BLaER1 treated with 17β-estradiol and CSF1 and Interleukin-3, amounts not matched to agents 10 nM and 100 nM (cell line): Measurements from ENCODE around the gene GBX1.

Experiments used
- H3K27ac ChIP-seq, 11 experiments: shearing (Covaris generic); formaldehyde crosslinking; 2 replicates each; pipeline ENCODE4 v1.8.1; 2022
- H3K27me3 ChIP-seq, 11 experiments: shearing (Covaris generic); formaldehyde crosslinking; 2 replicates each; pipeline ENCODE4 v1.8.1; 2022
- H3K36me3 ChIP-seq, 11 experiments: shearing (Covaris generic); formaldehyde crosslinking; 2 replicates each; pipeline ENCODE4 v1.8.1; 2022
- H3K4me1 ChIP-seq, 10 experiments: shearing (Covaris generic); formaldehyde crosslinking; 2 replicates each; pipeline ENCODE4 v1.8.1; 2022
- H3K4me2 ChIP-seq, 11 experiments: shearing (Covaris generic); formaldehyde crosslinking; 2 replicates each; pipeline ENCODE4 v1.8.1; 2022
- H3K4me3 ChIP-seq, 10 experiments: shearing (Covaris generic); formaldehyde crosslinking; 2 replicates each; pipeline ENCODE4 v1.8.1; 2022
- H3K9ac ChIP-seq, 11 experiments: shearing (Covaris generic); formaldehyde crosslinking; 2 replicates each; pipeline ENCODE4 v1.8.1; 2022
- H3K9me3 ChIP-seq, 11 experiments: shearing (Covaris generic); formaldehyde crosslinking; replicated peaks in 1 of 11; 2 replicates each; pipeline ENCODE4 v1.8.1; 2022
- H4K20me1 ChIP-seq, 11 experiments: shearing (Covaris generic); formaldehyde crosslinking; 2 replicates each; pipeline ENCODE4 v1.8.1; 2022
- Cebpa-rat ChIP-seq, 11 experiments: shearing (Covaris generic); IDR thresholded peaks; 2 replicates each; pipeline ENCODE4 v1.8.1; 2022

GBX1 gene

GRCh38 chr7:151131224-151131591 is 36.3 kb downstream of the GBX1 start:
- Histone ChIP-seq H4K20me1 (peaks cover 10 to 98% (median 50%) of the 10 kb centered on the region in 11 experiments; a peak in 20 of 22 replicates), H3K27ac (no peak overlapping the region), H3K4me3 (no peak overlapping the region), H3K9ac (peak overlapping the region in 1 of 11 experiments; percentile 24; a peak in 2 of 22 replicates), H3K36me3 (peaks cover 28 to 97% (median 76%) of the 10 kb centered on the region in 11 experiments; a peak in 20 of 22 replicates), H3K27me3 (no peaks in the 10 kb centered on the region), H3K4me1 (peaks cover 0 to 27% (median 9%) of the 10 kb centered on the region in 10 experiments; a peak in 12 of 20 replicates), H3K4me2 (0 out of 22 replicates have a peak overlapping the region, but pooled peaks of 3 of the 11 experiments have one; percentile 11 to 25 (median 21)), H3K9me3 (no peaks in the 10 kb centered on the region)
- TF ChIP-seq Cebpa-rat (IDR thresholded peaks at IDR 0.05): no peak

DNA sequence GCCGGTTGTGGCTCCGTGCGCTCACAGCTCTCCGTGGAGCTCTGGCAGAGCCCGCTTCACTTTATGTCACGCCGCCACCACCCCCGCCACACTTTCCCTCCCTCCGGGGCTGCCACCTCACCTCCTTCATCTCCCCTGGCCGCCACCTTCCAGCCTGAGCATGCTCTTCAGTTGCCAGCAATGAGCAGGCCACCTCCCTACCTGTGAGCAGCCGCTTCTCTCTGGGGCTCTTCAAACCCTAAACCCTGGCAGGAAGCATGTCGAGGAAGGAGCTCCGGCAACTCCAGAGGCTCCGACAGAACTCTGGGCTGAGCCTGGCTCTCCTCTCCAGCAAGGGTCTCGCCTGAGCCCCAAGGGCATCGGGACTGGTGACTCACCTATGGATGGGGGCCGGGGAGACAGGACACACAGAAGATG is 36.7 kb downstream of the GBX1 start:
- Histone ChIP-seq H3K9me3 (no peaks in the 10 kb centered on the region), H4K20me1 (peaks cover 10 to 98% (median 54%) of the 10 kb centered on the region in 11 experiments; a peak in 20 of 22 replicates), H3K27me3 (no peaks in the 10 kb centered on the region), H3K27ac (no peak overlapping the region), H3K9ac (no peak overlapping the region), H3K36me3 (peaks cover 28 to 97% (median 76%) of the 10 kb centered on the region in 11 experiments; a peak in 20 of 22 replicates), H3K4me1 (peaks cover 0 to 27% (median 9%) of the 10 kb centered on the region in 10 experiments; a peak in 12 of 20 replicates), H3K4me3 (no peak overlapping the region), H3K4me2 (peak overlapping the region in 3 of 11 experiments; percentile 28 to 34 (median 33); a peak in 1 of 22 replicates)
- TF ChIP-seq Cebpa-rat (IDR thresholded peaks at IDR 0.05): no peak

DNA sequence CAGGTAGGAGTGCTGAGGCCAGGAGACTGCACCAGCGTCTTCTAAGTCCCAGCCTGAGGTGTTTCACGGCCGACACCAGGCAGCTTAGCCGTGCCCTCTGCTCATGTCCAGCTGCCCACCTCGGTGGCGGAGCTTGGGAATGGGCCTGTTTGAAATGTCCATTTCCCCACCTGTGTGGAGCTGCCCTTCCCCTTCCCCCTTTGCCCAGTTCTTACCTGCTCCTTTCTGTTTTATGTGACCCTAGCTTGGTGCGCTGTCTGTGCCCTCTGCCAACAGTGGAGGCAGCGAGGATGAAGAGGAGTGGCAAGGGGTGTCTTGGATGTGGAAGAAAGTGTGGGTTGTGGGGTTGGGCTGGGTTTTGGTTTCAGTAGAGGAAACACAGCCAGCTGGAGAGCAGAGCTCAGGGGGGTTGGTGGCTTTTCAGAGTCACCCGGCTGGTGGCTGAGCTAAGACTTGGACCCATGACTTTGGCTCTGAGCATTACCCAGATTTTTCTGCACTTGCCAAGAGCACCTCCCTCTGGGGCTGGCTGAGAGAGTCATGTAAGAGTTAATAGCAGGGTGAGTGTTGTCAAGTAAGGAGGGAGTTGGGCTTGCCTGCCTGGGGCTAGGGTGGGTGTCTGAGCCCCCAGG is 37.4 kb downstream of the GBX1 start:
- Histone ChIP-seq H3K9ac (0 out of 22 replicates have a peak overlapping the region, but pooled peaks of 1 of the 11 experiments have one; percentile 13), H3K4me2 (peak overlapping the region in 6 of 11 experiments; percentile 13 to 42 (median 34); a peak in 10 of 22 replicates), H3K36me3 (peaks cover 23 to 97% (median 76%) of the 10 kb centered on the region in 11 experiments; a peak in 19 of 22 replicates), H3K27me3 (no peaks in the 10 kb centered on the region), H3K4me3 (no peak overlapping the region), H3K9me3 (no peaks in the 10 kb centered on the region), H3K27ac (no peak overlapping the region), H4K20me1 (peaks cover 10 to 98% (median 55%) of the 10 kb centered on the region in 11 experiments; a peak in 20 of 22 replicates), H3K4me1 (peaks cover 0 to 29% (median 10%) of the 10 kb centered on the region in 10 experiments; a peak in 12 of 20 replicates)
- TF ChIP-seq Cebpa-rat (IDR thresholded peaks at IDR 0.05): no peak

DNA sequence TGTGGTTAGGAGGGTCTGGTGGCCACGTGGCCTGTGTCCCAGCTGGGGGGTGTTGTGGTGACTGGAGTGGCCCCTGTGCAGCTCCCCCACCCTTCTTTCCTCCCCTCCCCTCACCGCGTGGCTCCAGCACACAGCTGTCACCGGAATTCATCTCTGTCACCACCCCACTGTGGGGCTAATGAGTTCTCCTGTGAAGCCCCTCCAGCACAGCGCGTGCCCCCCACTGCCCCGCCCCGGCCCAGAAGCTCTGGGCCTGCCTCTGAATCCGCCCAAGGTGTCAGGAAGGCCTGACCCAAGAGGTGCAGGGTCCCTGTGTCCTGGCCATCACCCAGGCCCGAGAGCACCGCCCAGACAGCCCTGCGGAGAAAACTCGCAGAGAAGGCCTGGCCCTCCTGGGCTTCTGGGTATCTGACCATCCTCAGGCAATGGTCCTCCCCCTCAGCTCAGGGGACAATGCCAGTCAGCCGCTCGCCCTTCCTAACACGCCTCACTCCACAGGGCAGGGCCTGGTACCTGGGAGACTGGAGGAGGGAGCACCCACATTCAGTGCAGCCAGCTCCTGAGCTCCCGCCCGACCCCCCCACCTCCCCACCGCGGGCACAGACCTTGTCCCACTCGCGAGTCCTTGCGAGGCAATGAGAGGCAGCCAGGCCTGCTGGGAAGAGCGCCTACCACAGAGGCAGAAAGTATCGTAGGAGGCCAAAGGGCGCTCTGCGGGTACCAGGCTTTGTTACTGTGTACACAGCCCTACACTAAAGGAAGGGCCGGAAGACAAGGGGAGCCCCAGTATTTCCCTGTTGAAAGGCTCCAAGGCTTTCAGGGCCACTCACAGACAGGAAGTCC is 38.2 kb downstream of the GBX1 start:
- H3K4me3 ChIP-seq: no peak overlapping the region
- no peak overlapping the region for H3K9ac ChIP-seq
- no peaks in the 10 kb centered on the region for H3K27me3 ChIP-seq
- H3K4me1 ChIP-seq: peaks cover 0 to 33% (median 12%) of the 10 kb centered on the region in 10 experiments; a peak in 12 of 20 replicates
- H3K27ac ChIP-seq: no peak overlapping the region
- peak overlapping the region in 6 of 11 experiments; percentile 13 to 42 (median 34); a peak in 10 of 22 replicates for H3K4me2 ChIP-seq
- peaks cover 26 to 97% (median 76%) of the 10 kb centered on the region in 11 experiments for H3K36me3 ChIP-seq
- H3K9me3 ChIP-seq: no peaks in the 10 kb centered on the region
- peaks cover 15 to 98% (median 59%) of the 10 kb centered on the region in 11 experiments; a peak in 21 of 22 replicates for H4K20me1 ChIP-seq
- no peak for TF ChIP-seq Cebpa-rat (IDR thresholded peaks at IDR 0.05)

DNA sequence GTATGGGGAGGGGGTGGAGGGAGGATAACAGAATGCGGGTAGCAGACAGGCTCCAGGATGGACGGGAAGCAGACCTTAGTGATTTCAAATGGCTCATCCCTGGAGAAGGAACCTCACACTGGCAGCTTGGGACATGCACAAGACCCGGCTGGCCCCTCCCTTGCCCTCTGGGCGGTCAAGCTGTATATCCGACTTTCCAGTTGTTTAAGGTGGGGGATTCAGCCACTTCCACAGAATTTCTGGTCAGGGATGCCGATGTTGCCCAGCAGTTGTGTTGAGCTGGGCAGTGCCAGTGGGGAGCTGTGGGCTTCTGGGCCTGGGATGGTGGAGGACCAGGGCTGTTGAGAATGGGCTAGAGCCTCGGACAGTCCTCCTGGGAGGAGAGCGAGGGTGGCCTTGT is 38.8 kb downstream of the GBX1 start:
- no peaks in the 10 kb centered on the region for H3K9me3 ChIP-seq
- no peak overlapping the region for H3K27ac ChIP-seq
- H3K4me3 ChIP-seq: no peak overlapping the region
- H3K36me3 ChIP-seq: peaks cover 29 to 97% (median 73%) of the 10 kb centered on the region in 11 experiments
- H3K4me1 ChIP-seq: peaks cover 0 to 33% (median 12%) of the 10 kb centered on the region in 10 experiments; a peak in 12 of 20 replicates
- H4K20me1 ChIP-seq: peaks cover 20 to 98% (median 63%) of the 10 kb centered on the region in 11 experiments
- no peak for TF ChIP-seq Cebpa-rat (IDR thresholded peaks at IDR 0.05)
- no peak overlapping the region for H3K4me2 ChIP-seq
- no peaks in the 10 kb centered on the region for H3K27me3 ChIP-seq
- no peak overlapping the region for H3K9ac ChIP-seq

DNA sequence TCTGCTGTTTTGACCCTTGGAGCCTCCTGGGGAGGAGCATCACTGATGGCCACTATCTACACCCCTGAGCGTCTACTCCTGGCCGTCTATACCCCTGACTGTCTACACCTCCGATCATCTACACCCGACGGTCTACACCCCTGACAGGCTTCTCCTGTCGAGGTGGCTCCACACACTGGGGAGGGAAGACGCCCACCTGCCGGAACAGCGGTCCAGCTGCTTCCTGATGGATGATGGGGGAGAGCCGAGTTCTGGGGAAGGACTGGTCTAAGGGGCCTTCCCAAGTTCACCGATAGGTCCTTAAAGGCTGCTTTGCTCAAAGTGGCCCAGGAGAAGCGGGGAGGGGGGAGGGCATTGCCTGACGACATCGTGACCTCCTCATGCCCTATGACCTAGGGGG is 39.4 kb downstream of the GBX1 start:
- no peak overlapping the region for H3K9ac ChIP-seq
- peaks cover 20 to 99% (median 68%) of the 10 kb centered on the region in 11 experiments for H4K20me1 ChIP-seq
- H3K27me3 ChIP-seq: no peaks in the 10 kb centered on the region
- H3K4me2 ChIP-seq: no peak overlapping the region
- peaks cover 29 to 98% (median 76%) of the 10 kb centered on the region in 11 experiments for H3K36me3 ChIP-seq
- H3K9me3 ChIP-seq: no peaks in the 10 kb centered on the region
- no peak for TF ChIP-seq Cebpa-rat (IDR thresholded peaks at IDR 0.05)
- no peak overlapping the region for H3K27ac ChIP-seq
- H3K4me1 ChIP-seq: peaks cover 0 to 33% (median 12%) of the 10 kb centered on the region in 10 experiments; a peak in 12 of 20 replicates
- H3K4me3 ChIP-seq: no peak overlapping the region

- peaks cover 20 to 99% (median 72%) of the 10 kb centered on the region in 11 experiments for H4K20me1 ChIP-seq
- no peak overlapping the region for H3K27ac ChIP-seq
- no peaks in the 10 kb centered on the region for H3K9me3 ChIP-seq
- H3K9ac ChIP-seq: no peak overlapping the region
- no peaks in the 10 kb centered on the region for H3K27me3 ChIP-seq
- H3K4me2 ChIP-seq: no peak overlapping the region
- no peak overlapping the region for H3K4me3 ChIP-seq
- TF ChIP-seq Cebpa-rat (IDR thresholded peaks at IDR 0.05): no peak
- peaks cover 29 to 98% (median 76%) of the 10 kb centered on the region in 11 experiments for H3K36me3 ChIP-seq
- H3K4me1 ChIP-seq: peaks cover 0 to 30% (median 12%) of the 10 kb centered on the region in 10 experiments; a peak in 12 of 20 replicates
These were observed 40.9 kb downstream of the GBX1 start for GRCh38 chr7:151126491-151127137.

- Histone ChIP-seq H3K27ac (no peak overlapping the region), H3K9me3 (no peaks in the 10 kb centered on the region), H3K27me3 (no peaks in the 10 kb centered on the region), H3K9ac (no peak overlapping the region), H3K4me3 (no peak overlapping the region), H3K4me1 (peaks cover 0 to 26% (median 10%) of the 10 kb centered on the region in 10 experiments; a peak in 13 of 20 replicates), H3K36me3 (peaks cover 28 to 98% (median 76%) of the 10 kb centered on the region in 11 experiments), H3K4me2 (no peak overlapping the region), H4K20me1 (peaks cover 22 to 99% (median 74%) of the 10 kb centered on the region in 11 experiments)
- no peak for TF ChIP-seq Cebpa-rat (IDR thresholded peaks at IDR 0.05)
These were observed 41.5 kb downstream of the GBX1 start for GRCh38 chr7:151125846-151126481.
